ENCODE data around the gene NTN3.

- TF ChIP-seq POLR2A (IDR thresholded peaks at IDR 0.05; ENCODE audit: low read depth, low read length) (no peak), MAFK (IDR thresholded peaks at IDR 0.05; ENCODE audit: low read depth, low read length) (no peak), CTCF (conservative IDR thresholded peaks at IDR 0.05; ENCODE audit: low read depth, low read length) (no peak), RCOR1 (IDR thresholded peaks at IDR 0.05; ENCODE audit: insufficient replicate concordance, low read length) (no peak)
Measured at GRCh38 chr16:2481676-2482075, 10.6 kb downstream of the NTN3 start.

All from IMR-90 (cell line).